GM12872 (cell line): ENCODE data around the gene IGF1.

Experiments used
- TF ChIP-seq, protein P1 (sequence below): IDR thresholded peaks from 3 replicates; pipeline ENCODE4 v1.5.1; 2011; ENCODE audit warnings: low read depth, mild to moderate bottlenecking, low read length, moderate library complexity; ENCODE audit not compliant: insufficient read depth

The IGF1 gene

DNA sequence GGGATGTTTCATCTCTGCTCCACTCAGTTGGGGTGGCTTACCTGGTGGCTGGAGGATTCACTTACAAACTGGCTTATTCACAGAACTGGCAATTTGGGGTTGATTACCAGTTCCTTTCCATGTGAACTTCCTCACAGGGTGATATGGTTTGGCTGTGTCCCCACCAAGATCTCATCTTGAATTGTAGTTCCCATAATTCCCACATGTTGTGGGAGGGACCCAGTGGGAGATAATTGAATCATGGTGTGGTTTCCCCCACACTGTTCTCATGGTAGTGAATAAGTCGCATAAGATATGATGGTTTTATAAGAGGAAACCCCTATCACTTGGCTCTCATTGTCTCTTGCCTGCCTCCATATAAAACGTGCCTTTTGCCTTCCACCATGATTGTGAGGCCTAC is 26.9 kb upstream of the IGF1 start:
- TF ChIP-seq, protein P1, sequence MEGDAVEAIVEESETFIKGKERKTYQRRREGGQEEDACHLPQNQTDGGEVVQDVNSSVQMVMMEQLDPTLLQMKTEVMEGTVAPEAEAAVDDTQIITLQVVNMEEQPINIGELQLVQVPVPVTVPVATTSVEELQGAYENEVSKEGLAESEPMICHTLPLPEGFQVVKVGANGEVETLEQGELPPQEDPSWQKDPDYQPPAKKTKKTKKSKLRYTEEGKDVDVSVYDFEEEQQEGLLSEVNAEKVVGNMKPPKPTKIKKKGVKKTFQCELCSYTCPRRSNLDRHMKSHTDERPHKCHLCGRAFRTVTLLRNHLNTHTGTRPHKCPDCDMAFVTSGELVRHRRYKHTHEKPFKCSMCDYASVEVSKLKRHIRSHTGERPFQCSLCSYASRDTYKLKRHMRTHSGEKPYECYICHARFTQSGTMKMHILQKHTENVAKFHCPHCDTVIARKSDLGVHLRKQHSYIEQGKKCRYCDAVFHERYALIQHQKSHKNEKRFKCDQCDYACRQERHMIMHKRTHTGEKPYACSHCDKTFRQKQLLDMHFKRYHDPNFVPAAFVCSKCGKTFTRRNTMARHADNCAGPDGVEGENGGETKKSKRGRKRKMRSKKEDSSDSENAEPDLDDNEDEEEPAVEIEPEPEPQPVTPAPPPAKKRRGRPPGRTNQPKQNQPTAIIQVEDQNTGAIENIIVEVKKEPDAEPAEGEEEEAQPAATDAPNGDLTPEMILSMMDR = no peak

- TF ChIP-seq, protein P1 = no peak
These were observed 24.5 kb upstream of the IGF1 start for GRCh38 chr12:102504871-102505270.

- TF ChIP-seq, protein P1 = no peak
These were observed 23.9 kb upstream of the IGF1 start for GRCh38 chr12:102504280-102504679.

DNA sequence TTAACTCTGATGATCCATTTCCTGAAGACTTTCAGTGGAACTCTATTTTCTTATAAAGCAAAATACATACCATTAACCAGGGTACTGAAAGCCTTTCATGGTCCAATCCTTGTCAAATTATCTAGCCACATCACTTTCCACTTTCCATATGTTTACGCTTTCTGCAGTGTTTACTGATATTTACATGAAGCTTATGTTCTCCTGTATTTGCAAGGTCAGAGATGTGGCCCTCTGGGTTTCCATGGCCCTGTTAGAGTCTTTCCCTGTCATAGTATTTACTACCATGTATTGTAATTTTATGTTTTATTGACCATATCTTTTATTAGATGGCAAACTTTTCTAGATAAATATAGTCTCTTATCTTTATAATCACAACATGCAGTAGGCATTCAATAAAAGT is 23.5 kb upstream of the IGF1 start:
- TF ChIP-seq, protein P1 = no peak

DNA sequence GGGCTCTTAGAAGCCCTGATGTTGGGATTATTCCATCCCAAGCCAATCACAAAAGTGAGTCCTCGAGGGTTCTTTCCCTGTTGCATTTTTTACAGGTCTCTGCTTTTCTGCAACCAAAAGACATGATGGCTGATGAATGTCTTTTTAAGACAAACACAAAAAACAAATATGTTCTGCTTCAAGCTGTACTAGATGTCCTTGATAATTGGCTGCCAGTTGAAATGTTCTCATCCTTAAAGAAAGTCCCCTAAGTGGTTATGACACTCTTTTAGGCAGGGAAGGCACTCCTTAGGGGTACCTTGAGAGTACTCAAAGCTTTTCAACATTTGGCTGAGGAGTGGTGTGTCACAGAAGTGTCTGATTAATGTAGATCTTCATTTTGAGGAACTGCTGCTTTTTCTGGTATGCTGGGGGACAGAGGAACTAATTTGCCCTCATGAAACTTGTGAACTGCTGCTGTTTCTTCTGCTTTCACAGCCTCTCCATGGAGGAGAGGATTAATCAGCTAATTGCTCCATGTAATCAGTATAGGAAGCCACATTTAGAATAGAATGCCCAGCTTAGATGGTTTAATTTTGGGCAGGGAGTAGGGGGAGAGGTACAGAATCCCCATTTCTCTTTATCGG is 22.8 kb upstream of the IGF1 start:
- TF ChIP-seq, protein P1 = no peak

DNA sequence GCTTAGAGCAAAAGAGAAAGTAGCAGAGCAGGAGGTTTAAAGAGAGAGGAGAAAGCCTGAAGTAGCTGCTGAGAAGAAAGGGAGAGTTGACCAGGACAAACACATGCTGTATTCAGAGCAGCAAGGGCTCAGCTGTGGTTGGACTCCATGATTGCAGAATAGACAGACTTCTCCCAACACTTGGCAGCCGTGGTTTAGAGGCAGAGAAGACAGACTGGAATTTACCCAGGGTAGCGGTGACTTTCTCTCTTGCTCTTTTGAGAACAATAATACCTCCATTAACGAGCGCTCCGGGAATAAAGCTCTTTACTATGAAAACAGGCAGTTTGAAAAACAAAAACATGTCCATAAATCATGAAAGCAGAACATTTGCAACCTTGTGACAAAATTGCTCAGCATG is 21.4 kb upstream of the IGF1 start:
- TF ChIP-seq, protein P1 = no peak

DNA sequence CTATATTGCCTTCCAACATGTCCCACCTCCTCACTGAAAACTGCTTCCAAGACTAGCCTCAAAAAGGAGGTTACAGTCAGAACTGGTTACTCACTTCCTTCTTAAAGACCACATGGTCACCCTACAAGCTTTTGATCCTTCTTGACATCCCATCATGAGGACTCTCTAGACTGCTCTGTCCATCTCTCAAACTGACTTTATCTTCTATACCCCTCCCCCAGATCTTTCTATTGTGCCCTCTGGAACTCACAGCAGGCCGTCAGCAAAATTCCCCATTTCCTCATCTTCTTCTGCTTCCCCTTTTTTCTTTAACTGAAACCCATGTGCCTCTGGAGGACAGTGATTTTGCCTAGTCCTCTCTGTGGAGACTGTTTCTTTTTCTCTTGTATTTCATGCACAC is 18.1 kb upstream of the IGF1 start:
- TF ChIP-seq, protein P1 = no peak
